ENCODE results near the gene SRGAP1. TPM values are rescaled to one million over a fixed set of nuclear protein-coding genes. Genes with fewer than 3 reads are reported as not detected.

The SRGAP1 gene
- total and polyA plus RNA-seq, 2 of the 8 experiments (the other 6 are each of a cell fraction or from before 2014, with no cell fraction given), result 3.2 to 7.3 TPM

DNA sequence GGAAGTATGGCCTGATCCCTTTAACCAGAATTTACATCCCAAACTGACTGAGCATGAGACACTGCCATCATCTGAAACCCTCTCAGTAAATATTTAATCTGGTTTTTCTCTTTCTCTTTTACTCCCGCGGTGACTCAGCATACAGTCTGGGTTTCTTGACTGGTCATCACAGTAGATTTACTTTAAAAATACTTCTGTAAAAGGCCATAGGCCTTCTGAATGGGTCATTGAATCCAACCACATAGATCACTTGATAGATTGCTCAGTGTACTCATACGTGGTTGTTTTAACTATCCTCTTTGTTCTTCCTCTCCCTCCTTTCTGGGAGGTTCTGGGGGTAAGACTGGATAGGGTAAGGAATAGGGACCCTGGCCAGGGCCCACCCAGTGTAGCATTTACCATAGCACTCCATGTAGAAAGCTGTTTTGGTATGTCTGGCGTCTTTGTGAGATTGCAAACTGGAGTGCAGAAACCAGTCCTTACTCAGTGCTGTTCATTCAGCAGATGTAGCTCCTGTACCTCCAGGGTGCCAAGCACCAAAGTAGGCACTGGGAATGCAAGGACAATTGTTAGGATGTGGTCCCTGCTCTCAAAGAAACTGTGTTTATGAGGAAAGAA lies 165.7 kb downstream of the SRGAP1 start (continued):
- no peak for TF ChIP-seq GABPA (IDR thresholded peaks at IDR 0.05; ENCODE audit: borderline replicate concordance, insufficient read depth, low read length)
- TF ChIP-seq, protein P1, sequence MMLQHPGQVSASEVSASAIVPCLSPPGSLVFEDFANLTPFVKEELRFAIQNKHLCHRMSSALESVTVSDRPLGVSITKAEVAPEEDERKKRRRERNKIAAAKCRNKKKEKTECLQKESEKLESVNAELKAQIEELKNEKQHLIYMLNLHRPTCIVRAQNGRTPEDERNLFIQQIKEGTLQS (IDR thresholded peaks at IDR 0.05; ENCODE audit: insufficient read depth, low read depth, low read length), result no peak
- TF ChIP-seq PHF8 (conservative IDR thresholded peaks at IDR 0.05; ENCODE audit: low read depth, low read length), result no peak
- TF ChIP-seq CHD1 (IDR thresholded peaks at IDR 0.05; ENCODE audit: low read depth, low read length), result no peak
- no peak for TF ChIP-seq EGR1 (IDR thresholded peaks at IDR 0.05; ENCODE audit: borderline replicate concordance, low read depth, low read length)
- TF ChIP-seq CREB1 (IDR thresholded peaks at IDR 0.05), result no peak
- TF ChIP-seq SIX5 (IDR thresholded peaks at IDR 0.05; ENCODE audit: low read depth, low read length), result no peak
